ENCODE measurements around the gene CRY1. TPM values are rescaled to one million over a fixed set of nuclear protein-coding genes. Genes with fewer than 3 reads are reported as not detected.

Gene CRY1
- total RNA-seq, 1 experiment from 2014 or later = 19.4 TPM

DNA sequence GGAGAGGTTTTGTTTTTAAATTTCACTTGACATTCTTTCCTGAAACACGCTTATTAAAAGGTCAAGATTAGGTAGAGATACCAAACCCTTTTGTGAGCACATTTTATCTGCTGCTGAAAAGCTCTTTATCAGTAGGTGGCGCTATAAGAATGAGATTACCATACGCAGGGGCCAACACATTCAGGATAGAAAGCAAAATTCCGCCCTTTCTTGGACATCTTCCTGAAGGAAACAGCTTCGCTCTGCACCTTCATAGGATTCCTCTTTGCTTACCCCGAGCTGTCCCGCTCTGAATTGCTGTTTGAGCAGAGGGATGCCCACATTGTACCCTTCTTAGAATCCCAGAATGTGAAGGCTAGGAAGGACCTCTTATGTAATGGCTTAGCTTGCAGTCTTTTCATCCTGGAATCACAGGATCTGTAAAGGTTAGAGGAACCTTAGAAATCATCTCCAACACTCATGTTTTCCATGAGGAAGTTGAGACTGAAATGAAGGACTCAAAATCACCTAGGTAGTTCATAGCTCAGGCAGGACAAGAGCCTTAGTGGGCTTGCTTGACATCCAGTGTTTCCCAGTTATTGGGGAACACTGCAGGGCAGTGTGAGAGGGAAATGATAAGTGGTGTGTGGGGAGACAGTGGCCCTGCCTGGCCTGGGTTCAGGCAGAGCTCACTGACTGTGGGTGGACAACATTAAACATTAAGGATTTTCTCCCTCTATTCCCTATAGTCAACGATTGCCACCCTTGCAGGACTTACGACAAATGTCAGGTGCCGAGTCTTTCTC is 38.7 kb upstream of the CRY1 start:
- Histone ChIP-seq H3K36me3 (ENCODE audit: control insufficient read depth, insufficient read depth, low read length) (no peaks in the 10 kb centered on the region), H3K4me3 (ENCODE audit: low read depth, low read length) (no peak overlapping the region), H3K27me3 (replicated peaks; ENCODE audit: control insufficient read depth, insufficient read depth, low read length) (no peaks in the 10 kb centered on the region; the same call in 1 of the 2 replicates), H3K9me3 (no peaks in the 10 kb centered on the region; the same call in 1 of the 2 replicates), H3K4me1 (no peaks in the 10 kb centered on the region)
- TF ChIP-seq, protein P1, sequence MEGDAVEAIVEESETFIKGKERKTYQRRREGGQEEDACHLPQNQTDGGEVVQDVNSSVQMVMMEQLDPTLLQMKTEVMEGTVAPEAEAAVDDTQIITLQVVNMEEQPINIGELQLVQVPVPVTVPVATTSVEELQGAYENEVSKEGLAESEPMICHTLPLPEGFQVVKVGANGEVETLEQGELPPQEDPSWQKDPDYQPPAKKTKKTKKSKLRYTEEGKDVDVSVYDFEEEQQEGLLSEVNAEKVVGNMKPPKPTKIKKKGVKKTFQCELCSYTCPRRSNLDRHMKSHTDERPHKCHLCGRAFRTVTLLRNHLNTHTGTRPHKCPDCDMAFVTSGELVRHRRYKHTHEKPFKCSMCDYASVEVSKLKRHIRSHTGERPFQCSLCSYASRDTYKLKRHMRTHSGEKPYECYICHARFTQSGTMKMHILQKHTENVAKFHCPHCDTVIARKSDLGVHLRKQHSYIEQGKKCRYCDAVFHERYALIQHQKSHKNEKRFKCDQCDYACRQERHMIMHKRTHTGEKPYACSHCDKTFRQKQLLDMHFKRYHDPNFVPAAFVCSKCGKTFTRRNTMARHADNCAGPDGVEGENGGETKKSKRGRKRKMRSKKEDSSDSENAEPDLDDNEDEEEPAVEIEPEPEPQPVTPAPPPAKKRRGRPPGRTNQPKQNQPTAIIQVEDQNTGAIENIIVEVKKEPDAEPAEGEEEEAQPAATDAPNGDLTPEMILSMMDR (IDR thresholded peaks at IDR 0.05; ENCODE audit: insufficient read depth in 1 of 2, low read depth in 1 of 2, low read length in 1 of 2, severe bottlenecking in 1 of 2, unreplicated experiment in 1 of 2) = peak; percentile 74 to 80
- no peaks in the 10 kb centered on the region for H3K9me3 Mint-ChIP-seq (ENCODE audit: unreplicated experiment)
- CTCF ChIA-PET = interaction anchor here (0.5 to 1.4 kb wide), 9 partner anchors 153 to 478 kb away, joined by 3 to 8 read pairs (median 5); a partner anchor contains a TSS
- peak in 1 of 2 experiments; percentile 60 for DNase-seq
- no peak overlapping the region for H3K4me3 Mint-ChIP-seq (ENCODE audit: unreplicated experiment)
- H3K27me3 Mint-ChIP-seq (ENCODE audit: insufficient read depth, unreplicated experiment) = peaks cover 3% of the 10 kb centered on the region
- POLR2A ChIA-PET = no interaction called here
- intact Hi-C loops (cut with micrococcal nuclease; ENCODE audit: unreplicated experiment) = loop anchor here (1.0 kb wide), 2 partner anchors 270 to 475 kb away; no protein-coding TSS in a partner anchor
- H3K36me3 Mint-ChIP-seq (ENCODE audit: insufficient read depth, unreplicated experiment) = no peaks in the 10 kb centered on the region
- BruUV-seq (replicated peaks) = no TSS peak
- H3K4me1 Mint-ChIP-seq (ENCODE audit: low read depth, unreplicated experiment) = no peaks in the 10 kb centered on the region
- H3K27ac Mint-ChIP-seq (ENCODE audit: unreplicated experiment) = no peak overlapping the region

DNA sequence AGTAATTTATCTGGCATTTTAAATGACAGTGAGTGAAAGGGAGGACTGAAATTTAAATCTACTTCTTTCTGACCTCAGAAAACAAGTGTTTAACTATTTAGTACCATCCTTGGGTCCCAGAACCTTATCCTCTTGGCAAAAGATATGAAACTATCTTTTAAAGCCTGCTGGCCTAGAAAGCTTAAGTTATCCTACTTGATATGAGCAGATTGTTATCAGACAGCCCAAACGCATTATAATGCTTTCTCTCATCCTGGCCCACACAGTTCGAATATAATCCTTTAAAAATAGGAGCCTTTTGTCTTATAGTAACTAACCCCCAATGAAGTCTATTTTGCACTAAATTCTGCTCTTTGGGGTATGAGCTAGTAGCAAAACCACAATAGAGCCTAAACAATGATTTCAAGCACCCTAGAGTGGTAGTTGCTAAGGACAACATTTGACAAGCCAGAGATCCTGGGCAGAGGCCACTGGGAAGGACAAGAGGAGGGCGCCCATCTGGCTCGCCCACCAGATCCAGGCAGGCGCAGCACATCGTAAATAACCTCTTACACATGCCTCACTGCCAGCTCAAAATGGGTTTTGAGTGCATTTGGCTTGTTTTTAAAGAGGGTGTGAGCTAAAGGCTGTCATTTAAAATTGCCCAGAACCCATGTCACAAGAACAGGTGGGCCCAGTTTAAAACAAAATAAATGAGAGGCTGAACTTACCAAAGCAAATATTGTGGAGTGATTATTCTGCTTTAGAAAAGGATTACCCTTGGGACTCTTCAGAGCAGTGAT is 37.7 kb upstream of the CRY1 start:
- ChIA-PET POLR2A (no interaction called here), CTCF (interaction anchor here (0.5 to 1.4 kb wide), 9 partner anchors 154 to 479 kb away, joined by 3 to 8 read pairs (median 5); a partner anchor contains a TSS)
- no peaks in the 10 kb centered on the region; the same call in 1 of the 2 replicates for H3K9me3 ChIP-seq
- H3K4me1 Mint-ChIP-seq (ENCODE audit: low read depth, unreplicated experiment) = no peaks in the 10 kb centered on the region
- no peaks in the 10 kb centered on the region for H3K36me3 ChIP-seq (ENCODE audit: control insufficient read depth, insufficient read depth, low read length)
- no TSS peak for BruUV-seq (replicated peaks)
- H3K4me3 ChIP-seq (ENCODE audit: low read depth, low read length) = no peak overlapping the region
- H3K4me3 Mint-ChIP-seq (ENCODE audit: unreplicated experiment) = no peak overlapping the region
- intact Hi-C loops (cut with micrococcal nuclease; ENCODE audit: unreplicated experiment) = loop anchor here (1.0 kb wide), 2 partner anchors 271 to 476 kb away; no protein-coding TSS in a partner anchor
- H3K4me1 ChIP-seq = no peaks in the 10 kb centered on the region
- TF ChIP-seq, protein P1 (IDR thresholded peaks at IDR 0.05; ENCODE audit: insufficient read depth in 1 of 2, low read depth in 1 of 2, low read length in 1 of 2, severe bottlenecking in 1 of 2, unreplicated experiment in 1 of 2) = no peak
- H3K27me3 ChIP-seq (replicated peaks; ENCODE audit: control insufficient read depth, insufficient read depth, low read length) = no peaks in the 10 kb centered on the region; the same call in 1 of the 2 replicates
- no peaks in the 10 kb centered on the region for H3K36me3 Mint-ChIP-seq (ENCODE audit: insufficient read depth, unreplicated experiment)
- H3K27me3 Mint-ChIP-seq (ENCODE audit: insufficient read depth, unreplicated experiment) = peaks cover 6% of the 10 kb centered on the region
- DNase-seq = no peak
- no peaks in the 10 kb centered on the region for H3K9me3 Mint-ChIP-seq (ENCODE audit: unreplicated experiment)
- no peak overlapping the region for H3K27ac Mint-ChIP-seq (ENCODE audit: unreplicated experiment)

DNA sequence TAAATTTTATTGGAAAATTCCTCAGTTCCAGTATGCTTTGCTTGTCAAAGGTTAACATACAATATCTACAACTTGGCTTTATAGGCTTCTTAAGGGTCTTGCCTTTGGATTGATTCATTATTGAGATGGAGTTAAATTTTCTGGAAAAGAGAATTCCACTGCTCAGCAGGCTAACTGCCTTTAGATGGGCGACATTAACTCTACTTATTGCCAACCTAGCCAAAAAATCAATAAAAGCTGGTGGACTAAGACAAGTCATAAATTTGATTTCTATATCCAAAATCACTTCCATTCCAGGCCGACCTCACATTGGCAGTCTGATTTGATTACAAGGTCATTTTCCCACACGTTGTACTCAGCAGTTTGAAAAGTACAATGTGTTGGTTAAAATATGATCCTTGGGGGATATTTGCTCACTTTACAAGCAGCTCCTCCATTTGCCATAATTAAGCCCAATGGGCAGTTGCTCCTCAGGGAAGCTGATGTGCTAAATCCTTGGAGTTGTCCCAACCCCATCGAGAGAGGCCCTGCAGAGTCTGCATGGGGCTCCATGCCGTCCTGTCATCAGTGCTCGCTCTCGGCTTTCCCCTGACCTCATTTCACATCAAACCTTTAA is 36.1 kb upstream of the CRY1 start:
- no TSS peak for BruUV-seq (replicated peaks)
- intact Hi-C loops (cut with micrococcal nuclease; ENCODE audit: unreplicated experiment) = no loop called here
- H3K36me3 Mint-ChIP-seq (ENCODE audit: insufficient read depth, unreplicated experiment) = no peaks in the 10 kb centered on the region
- peaks cover 13% of the 10 kb centered on the region for H3K27me3 Mint-ChIP-seq (ENCODE audit: insufficient read depth, unreplicated experiment)
- no peaks in the 10 kb centered on the region for H3K4me1 Mint-ChIP-seq (ENCODE audit: low read depth, unreplicated experiment)
- ChIA-PET CTCF (interaction anchor here (0.6 to 1.2 kb wide), 3 partner anchors 272 to 476 kb away, joined by 3 to 5 read pairs (median 4); no protein-coding TSS in a partner anchor), POLR2A (no interaction called here)
- Histone ChIP-seq H3K4me1 (no peaks in the 10 kb centered on the region), H3K4me3 (ENCODE audit: low read depth, low read length) (no peak overlapping the region), H3K9me3 (no peaks in the 10 kb centered on the region; the same call in 1 of the 2 replicates), H3K36me3 (ENCODE audit: control insufficient read depth, insufficient read depth, low read length) (no peaks in the 10 kb centered on the region), H3K27me3 (replicated peaks; ENCODE audit: control insufficient read depth, insufficient read depth, low read length) (no peaks in the 10 kb centered on the region; the same call in 1 of the 2 replicates)
- H3K4me3 Mint-ChIP-seq (ENCODE audit: unreplicated experiment) = no peak overlapping the region
- DNase-seq = no peak
- H3K27ac Mint-ChIP-seq (ENCODE audit: unreplicated experiment) = no peak overlapping the region
- H3K9me3 Mint-ChIP-seq (ENCODE audit: unreplicated experiment) = no peaks in the 10 kb centered on the region
- TF ChIP-seq, protein P1 (IDR thresholded peaks at IDR 0.05; ENCODE audit: insufficient read depth in 1 of 2, low read depth in 1 of 2, low read length in 1 of 2, severe bottlenecking in 1 of 2, unreplicated experiment in 1 of 2) = no peak
